ENCODE results near the gene VPS52.

The VPS52 gene

DNA sequence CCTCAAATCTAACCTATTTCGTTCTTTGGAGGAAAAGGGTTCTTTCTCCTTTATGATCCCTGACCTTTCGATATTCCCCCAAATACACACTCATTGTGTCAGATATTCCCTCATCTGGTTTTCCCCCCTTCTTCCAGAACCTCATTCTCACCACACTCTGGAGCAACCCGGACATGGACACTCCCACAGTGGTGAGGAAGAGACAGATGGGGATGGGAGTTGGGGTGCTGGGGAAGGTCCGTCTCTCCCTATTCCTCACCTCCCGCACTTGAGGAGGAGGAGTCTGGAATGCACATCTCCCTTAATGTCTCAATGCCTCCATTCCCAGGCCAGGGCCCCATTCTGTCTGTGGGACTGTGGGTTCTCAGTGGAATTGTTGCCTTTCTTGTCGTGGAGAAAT lies 69.7 kb downstream of the VPS52 start:
- ChIA-PET CTCF (interaction anchor here (1.4 kb wide), 1 partner anchor 46 kb away, joined by 6 read pairs; no protein-coding TSS in a partner anchor), POLR2A (interaction anchor here (1.0 kb wide), 1 partner anchor 47 kb away, joined by 3 read pairs; no protein-coding TSS in a partner anchor)
- no peak for TF ChIP-seq IKZF3 (tag by site-specific recombination; IDR thresholded peaks at IDR 0.05)
- no peak for TF ChIP-seq ZNF211 (tag by site-specific recombination; IDR thresholded peaks at IDR 0.05; ENCODE audit: low read depth)
- TF ChIP-seq ZBTB21 (tag by site-specific recombination; IDR thresholded peaks at IDR 0.05): no peak
- TF ChIP-seq ZNF214 (tag by site-specific recombination; IDR thresholded peaks at IDR 0.05; ENCODE audit: borderline replicate concordance): no peak
- TF ChIP-seq, protein P1, sequence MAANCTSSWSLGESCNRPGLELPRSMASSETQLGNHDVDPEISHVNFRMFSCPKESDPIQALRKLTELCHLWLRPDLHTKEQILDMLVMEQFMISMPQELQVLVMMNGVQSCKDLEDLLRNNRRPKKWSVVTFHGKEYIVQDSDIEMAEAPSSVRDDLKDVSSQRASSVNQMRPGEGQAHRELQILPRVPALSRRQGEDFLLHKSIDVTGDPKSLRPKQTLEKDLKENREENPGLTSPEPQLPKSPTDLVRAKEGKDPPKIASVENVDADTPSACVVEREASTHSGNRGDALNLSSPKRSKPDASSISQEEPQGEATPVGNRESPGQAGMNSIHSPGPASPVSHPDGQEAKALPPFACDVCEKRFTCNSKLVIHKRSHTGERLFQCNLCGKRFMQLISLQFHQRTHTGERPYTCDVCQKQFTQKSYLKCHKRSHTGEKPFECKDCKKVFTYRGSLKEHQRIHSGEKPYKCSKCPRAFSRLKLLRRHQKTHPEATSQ (tag by site-specific recombination; IDR thresholded peaks at IDR 0.05): no peak
- TF ChIP-seq ZEB2 (tag by site-specific recombination; IDR thresholded peaks at IDR 0.05): no peak
- TF ChIP-seq ZNF48 (tag by site-specific recombination; IDR thresholded peaks at IDR 0.05): no peak
- TF ChIP-seq, protein P2, sequence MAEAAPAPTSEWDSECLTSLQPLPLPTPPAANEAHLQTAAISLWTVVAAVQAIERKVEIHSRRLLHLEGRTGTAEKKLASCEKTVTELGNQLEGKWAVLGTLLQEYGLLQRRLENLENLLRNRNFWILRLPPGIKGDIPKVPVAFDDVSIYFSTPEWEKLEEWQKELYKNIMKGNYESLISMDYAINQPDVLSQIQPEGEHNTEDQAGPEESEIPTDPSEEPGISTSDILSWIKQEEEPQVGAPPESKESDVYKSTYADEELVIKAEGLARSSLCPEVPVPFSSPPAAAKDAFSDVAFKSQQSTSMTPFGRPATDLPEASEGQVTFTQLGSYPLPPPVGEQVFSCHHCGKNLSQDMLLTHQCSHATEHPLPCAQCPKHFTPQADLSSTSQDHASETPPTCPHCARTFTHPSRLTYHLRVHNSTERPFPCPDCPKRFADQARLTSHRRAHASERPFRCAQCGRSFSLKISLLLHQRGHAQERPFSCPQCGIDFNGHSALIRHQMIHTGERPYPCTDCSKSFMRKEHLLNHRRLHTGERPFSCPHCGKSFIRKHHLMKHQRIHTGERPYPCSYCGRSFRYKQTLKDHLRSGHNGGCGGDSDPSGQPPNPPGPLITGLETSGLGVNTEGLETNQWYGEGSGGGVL (tag by site-specific recombination; IDR thresholded peaks at IDR 0.05): no peak
- no peak for TF ChIP-seq WT1 (tag by site-specific recombination; IDR thresholded peaks at IDR 0.05)
- no peak for TF ChIP-seq SP7 (tag by site-specific recombination; IDR thresholded peaks at IDR 0.05)
- TF ChIP-seq ZNF777 (tag by site-specific recombination; IDR thresholded peaks at IDR 0.05; ENCODE audit: borderline replicate concordance): no peak
- no peak for TF ChIP-seq ZNF549 (tag by site-specific recombination; IDR thresholded peaks at IDR 0.05)
- TF ChIP-seq SCRT2 (tag by site-specific recombination; IDR thresholded peaks at IDR 0.05): no peak
- no peak for TF ChIP-seq ZNF76 (tag by site-specific recombination; IDR thresholded peaks at IDR 0.05; ENCODE audit: borderline replicate concordance, low read depth)
- TF ChIP-seq, protein P3, sequence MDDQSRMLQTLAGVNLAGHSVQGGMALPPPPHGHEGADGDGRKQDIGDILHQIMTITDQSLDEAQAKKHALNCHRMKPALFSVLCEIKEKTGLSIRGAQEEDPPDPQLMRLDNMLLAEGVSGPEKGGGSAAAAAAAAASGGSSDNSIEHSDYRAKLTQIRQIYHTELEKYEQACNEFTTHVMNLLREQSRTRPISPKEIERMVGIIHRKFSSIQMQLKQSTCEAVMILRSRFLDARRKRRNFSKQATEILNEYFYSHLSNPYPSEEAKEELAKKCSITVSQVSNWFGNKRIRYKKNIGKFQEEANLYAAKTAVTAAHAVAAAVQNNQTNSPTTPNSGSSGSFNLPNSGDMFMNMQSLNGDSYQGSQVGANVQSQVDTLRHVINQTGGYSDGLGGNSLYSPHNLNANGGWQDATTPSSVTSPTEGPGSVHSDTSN (CRISPR knock-in tag; IDR thresholded peaks at IDR 0.05): no peak
- no peak overlapping the region for H3K27ac ChIP-seq (ENCODE audit: extremely low read depth, low read depth, low read length)
- H3K9me3 ChIP-seq (ENCODE audit: control insufficient read depth, insufficient read depth, low read depth, low read length): no peaks in the 10 kb centered on the region
- H3K4me1 ChIP-seq (ENCODE audit: control insufficient read depth, insufficient read depth, low read length): peaks cover 26% of the 10 kb centered on the region
- peaks cover 1 to 33% of the 10 kb centered on the region in 2 experiments; a peak in 2 of 3 replicates for H3K36me3 ChIP-seq (ENCODE audit: control insufficient read depth in 2 of 2, insufficient read depth in 1 of 2, low read length in 2 of 2)
- peak overlapping the region; percentile 75; the same call in 1 of the 2 replicates for H3K4me3 ChIP-seq (ENCODE audit: low read depth, low read length)

DNA sequence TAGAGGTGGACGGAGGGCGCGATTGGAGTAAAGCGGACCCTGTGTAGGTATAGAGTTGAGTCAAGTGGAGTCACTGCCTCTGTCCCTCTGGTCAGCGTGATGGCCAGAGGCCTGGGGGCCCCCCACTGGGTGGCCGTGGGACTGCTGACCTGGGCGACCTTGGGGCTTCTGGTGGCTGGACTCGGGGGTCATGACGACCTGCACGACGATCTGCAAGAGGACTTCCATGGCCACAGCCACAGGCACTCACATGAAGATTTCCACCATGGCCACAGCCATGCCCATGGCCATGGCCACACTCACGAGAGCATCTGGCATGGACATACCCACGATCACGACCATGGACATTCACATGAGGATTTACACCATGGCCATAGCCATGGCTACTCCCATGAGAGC lies 70.5 kb downstream of the VPS52 start:
- POLR2A ChIA-PET: interaction anchor here (1.0 kb wide), 1 partner anchor 48 kb away, joined by 3 read pairs; no protein-coding TSS in a partner anchor
- Histone ChIP-seq H3K36me3 (ENCODE audit: control insufficient read depth in 2 of 2, insufficient read depth in 1 of 2, low read length in 2 of 2) (peaks cover 9 to 41% of the 10 kb centered on the region in 2 experiments; a peak in 2 of 3 replicates), H3K4me3 (ENCODE audit: low read depth, low read length) (peak overlapping the region; percentile 75), H3K9me3 (ENCODE audit: control insufficient read depth, insufficient read depth, low read depth, low read length) (no peaks in the 10 kb centered on the region), H3K27ac (ENCODE audit: extremely low read depth, low read depth, low read length) (peak overlapping the region; percentile 98), H3K4me1 (ENCODE audit: control insufficient read depth, insufficient read depth, low read length) (peaks cover 23% of the 10 kb centered on the region)
- CTCF ChIA-PET: interaction anchor here (0.6 kb wide), 1 partner anchor 42 kb away, joined by 3 read pairs; no protein-coding TSS in a partner anchor
- TF ChIP-seq ZSCAN30 (tag by site-specific recombination; IDR thresholded peaks at IDR 0.05) (no peak), YY2 (tag by site-specific recombination; IDR thresholded peaks at IDR 0.05) (peak; percentile 83), BCL11A (tag by site-specific recombination; IDR thresholded peaks at IDR 0.05; ENCODE audit: low read depth) (0 out of 2 replicates have a peak, but pooled peaks have one; percentile 29), GLIS2 (tag by site-specific recombination; IDR thresholded peaks at IDR 0.05) (peak; percentile 7), ZNF266 (tag by site-specific recombination; IDR thresholded peaks at IDR 0.05; ENCODE audit: low read depth) (no peak), ZNF626 (tag by site-specific recombination; IDR thresholded peaks at IDR 0.05) (no peak), BCL11B (tag by site-specific recombination; IDR thresholded peaks at IDR 0.05; ENCODE audit: low read depth) (peak; percentile 89), MYNN (tag by site-specific recombination; IDR thresholded peaks at IDR 0.05; ENCODE audit: borderline replicate concordance) (no peak)
- TF ChIP-seq, protein P4, sequence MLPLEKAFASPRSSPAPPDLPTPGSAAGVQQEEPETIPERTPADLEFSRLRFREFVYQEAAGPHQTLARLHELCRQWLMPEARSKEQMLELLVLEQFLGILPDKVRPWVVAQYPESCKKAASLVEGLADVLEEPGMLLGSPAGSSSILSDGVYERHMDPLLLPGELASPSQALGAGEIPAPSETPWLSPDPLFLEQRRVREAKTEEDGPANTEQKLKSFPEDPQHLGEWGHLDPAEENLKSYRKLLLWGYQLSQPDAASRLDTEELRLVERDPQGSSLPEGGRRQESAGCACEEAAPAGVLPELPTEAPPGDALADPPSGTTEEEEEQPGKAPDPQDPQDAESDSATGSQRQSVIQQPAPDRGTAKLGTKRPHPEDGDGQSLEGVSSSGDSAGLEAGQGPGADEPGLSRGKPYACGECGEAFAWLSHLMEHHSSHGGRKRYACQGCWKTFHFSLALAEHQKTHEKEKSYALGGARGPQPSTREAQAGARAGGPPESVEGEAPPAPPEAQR (tag by site-specific recombination; IDR thresholded peaks at IDR 0.05): no peak
- TF ChIP-seq, protein P5, sequence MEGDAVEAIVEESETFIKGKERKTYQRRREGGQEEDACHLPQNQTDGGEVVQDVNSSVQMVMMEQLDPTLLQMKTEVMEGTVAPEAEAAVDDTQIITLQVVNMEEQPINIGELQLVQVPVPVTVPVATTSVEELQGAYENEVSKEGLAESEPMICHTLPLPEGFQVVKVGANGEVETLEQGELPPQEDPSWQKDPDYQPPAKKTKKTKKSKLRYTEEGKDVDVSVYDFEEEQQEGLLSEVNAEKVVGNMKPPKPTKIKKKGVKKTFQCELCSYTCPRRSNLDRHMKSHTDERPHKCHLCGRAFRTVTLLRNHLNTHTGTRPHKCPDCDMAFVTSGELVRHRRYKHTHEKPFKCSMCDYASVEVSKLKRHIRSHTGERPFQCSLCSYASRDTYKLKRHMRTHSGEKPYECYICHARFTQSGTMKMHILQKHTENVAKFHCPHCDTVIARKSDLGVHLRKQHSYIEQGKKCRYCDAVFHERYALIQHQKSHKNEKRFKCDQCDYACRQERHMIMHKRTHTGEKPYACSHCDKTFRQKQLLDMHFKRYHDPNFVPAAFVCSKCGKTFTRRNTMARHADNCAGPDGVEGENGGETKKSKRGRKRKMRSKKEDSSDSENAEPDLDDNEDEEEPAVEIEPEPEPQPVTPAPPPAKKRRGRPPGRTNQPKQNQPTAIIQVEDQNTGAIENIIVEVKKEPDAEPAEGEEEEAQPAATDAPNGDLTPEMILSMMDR (tag by site-specific recombination; IDR thresholded peaks at IDR 0.05): 0 out of 2 replicates have a peak, but pooled peaks have one; percentile 25
